Activated naive CD8-positive, alpha-beta T cell treated with anti-CD3 and anti-CD28 coated beads for 36 hours (primary cell): ENCODE data around the gene KDM2B. TPM values are rescaled to one million over a fixed set of nuclear protein-coding genes. Genes with fewer than 3 reads are reported as not detected.

Experiments
- DNase-seq: peaks from one replicate; pipeline ENCODE4 v3.0.0; 2021
- H3K27ac Mint-ChIP-seq: one replicate; pipeline ENCODE4 v1.8.0; 2022; ENCODE audit warnings: mild to moderate bottlenecking, moderate library complexity, mixed read lengths
- H3K27me3 Mint-ChIP-seq: one replicate; pipeline ENCODE4 v1.8.0; 2022; ENCODE audit warnings: mild to moderate bottlenecking, mixed read lengths
- H3K36me3 Mint-ChIP-seq: one replicate; pipeline ENCODE4 v1.8.0; 2021; ENCODE audit warnings: mild to moderate bottlenecking, mixed read lengths
- H3K4me1 Mint-ChIP-seq: one replicate; pipeline ENCODE4 v1.8.0; 2021; ENCODE audit warnings: mixed read lengths
- H3K4me3 Mint-ChIP-seq: one replicate; pipeline ENCODE4 v1.8.0; 2022; ENCODE audit warnings: mild to moderate bottlenecking, moderate library complexity, mixed read lengths
- H3K9me3 Mint-ChIP-seq: one replicate; pipeline ENCODE4 v1.8.0; 2022; ENCODE audit warnings: mixed read lengths
- total RNA-seq, 2 experiments: library from RNA; stranded (reverse); gene quantifications; one replicate each; pipeline ENCODE4 v1.2.3, GENCODE V29; 2021

The KDM2B gene
- total RNA-seq, 2 experiments from 2014 or later = 55.3 to 57.3 TPM

DNA sequence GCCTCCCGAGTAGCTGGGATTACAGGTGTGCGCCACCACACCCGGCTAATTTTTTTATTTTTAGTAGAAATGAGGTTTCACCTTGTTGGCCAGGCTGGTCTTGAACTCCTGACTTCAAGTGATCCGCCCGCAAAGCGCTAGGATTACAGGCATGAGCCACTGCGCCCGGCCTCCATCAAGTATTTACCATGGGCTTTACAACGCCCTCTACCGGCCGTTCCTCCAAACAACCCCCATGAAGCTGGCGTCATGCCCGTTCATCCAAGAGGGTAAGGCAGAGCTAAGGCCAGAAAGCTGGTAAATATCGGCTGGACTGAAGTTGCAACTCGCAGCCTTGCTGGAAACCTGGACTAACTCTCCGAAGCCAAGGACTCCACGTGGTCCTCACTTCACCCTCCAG is 139.3 kb downstream of the KDM2B start:
- Mint-ChIP-seq H3K4me3 (no peak overlapping the region), H3K27me3 (no peaks in the 10 kb centered on the region), H3K27ac (no peak overlapping the region), H3K9me3 (peaks cover 5% of the 10 kb centered on the region), H3K4me1 (peaks cover 3% of the 10 kb centered on the region), H3K36me3 (peaks cover 32% of the 10 kb centered on the region)
- DNase-seq = no peak

DNA sequence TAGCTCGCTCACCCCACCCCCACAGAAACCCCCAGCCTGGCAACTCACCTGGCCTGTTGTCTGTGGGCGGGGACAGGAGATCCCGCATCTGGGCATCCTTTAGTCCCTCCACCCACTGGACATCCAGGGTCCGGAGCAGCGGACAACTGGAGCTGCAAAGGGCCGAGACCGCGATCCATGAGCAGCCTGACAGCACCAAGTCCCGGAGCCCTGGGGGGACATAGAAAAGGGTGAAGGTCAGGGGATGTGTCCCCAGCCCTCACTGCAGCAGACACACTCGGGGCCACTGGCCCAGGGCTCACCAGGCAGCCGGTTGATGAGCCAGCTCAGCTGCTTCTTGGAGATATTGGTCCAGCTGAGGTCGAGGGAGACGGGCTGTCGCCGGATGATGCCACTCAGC is 140.1 kb downstream of the KDM2B start:
- no peak for DNase-seq
- Mint-ChIP-seq H3K4me1 (peaks cover 3% of the 10 kb centered on the region), H3K9me3 (peaks cover 5% of the 10 kb centered on the region), H3K36me3 (peaks cover 40% of the 10 kb centered on the region), H3K4me3 (no peak overlapping the region), H3K27ac (no peak overlapping the region), H3K27me3 (no peaks in the 10 kb centered on the region)

DNA sequence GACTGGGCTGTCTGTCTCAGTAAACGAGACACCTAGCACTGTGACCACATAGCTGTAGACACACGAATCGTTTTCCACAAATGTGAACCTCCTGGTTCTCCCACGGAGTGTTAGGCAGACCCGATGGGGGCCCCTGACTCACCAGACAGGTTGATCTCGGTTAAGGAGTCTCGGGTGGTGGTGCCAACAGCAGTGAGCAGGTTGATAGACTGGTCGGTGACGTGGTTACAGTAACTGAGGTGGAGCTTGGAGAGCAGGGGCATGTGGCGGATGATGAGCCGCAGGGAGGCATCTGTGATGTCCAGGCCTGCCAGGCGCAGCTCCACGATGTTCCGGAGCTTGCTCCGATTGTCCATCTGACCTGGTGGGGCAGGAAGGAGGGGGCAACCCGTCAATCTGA is 141.1 kb downstream of the KDM2B start:
- H3K4me1 Mint-ChIP-seq = peaks cover 3% of the 10 kb centered on the region
- no peaks in the 10 kb centered on the region for H3K27me3 Mint-ChIP-seq
- DNase-seq = no peak
- H3K27ac Mint-ChIP-seq = no peak overlapping the region
- H3K9me3 Mint-ChIP-seq = peaks cover 5% of the 10 kb centered on the region
- no peak overlapping the region for H3K4me3 Mint-ChIP-seq
- H3K36me3 Mint-ChIP-seq = peaks cover 46% of the 10 kb centered on the region

DNA sequence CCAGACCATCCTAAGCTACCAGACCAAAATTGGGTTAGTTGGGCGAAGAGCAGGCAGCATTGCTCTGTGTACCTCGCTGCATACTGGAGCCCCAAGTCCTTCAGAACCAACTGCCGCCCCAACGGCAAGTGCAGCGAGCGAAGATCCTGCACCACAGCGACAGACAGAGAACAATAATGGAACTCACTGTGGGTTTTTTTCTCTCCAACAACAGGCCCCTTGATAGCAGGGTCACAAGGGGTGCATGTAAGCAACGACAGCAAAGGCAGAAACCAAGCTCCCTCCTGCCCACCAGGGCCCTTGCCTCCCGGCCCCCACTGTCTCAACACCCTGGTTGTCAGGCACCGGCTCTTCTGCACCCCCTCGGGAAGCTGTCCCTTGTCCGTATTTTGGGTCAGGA is 141.9 kb downstream of the KDM2B start:
- Mint-ChIP-seq H3K9me3 (peaks cover 5% of the 10 kb centered on the region), H3K4me1 (peaks cover 3% of the 10 kb centered on the region), H3K27ac (no peak overlapping the region), H3K36me3 (peaks cover 49% of the 10 kb centered on the region), H3K4me3 (no peak overlapping the region), H3K27me3 (no peaks in the 10 kb centered on the region)
- no peak for DNase-seq

DNA sequence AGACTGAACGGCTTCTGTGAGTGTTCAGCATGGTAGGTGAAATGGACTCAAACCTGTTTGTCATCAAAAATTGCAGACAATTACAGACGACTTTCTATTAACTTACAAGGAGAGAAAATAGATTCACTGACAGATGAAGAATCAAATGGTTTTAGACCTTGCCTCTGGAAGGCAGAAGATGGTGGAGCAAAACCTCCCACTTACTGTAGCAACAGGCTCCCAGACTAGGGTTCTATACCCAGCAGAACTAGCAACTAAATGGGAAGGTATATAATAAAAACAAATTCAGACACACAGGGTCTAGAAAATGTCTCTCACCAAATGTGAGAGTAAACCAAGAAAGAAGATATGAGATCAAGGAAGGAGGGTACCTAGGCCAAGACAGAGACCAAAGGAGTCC is 144.1 kb downstream of the KDM2B start:
- Mint-ChIP-seq H3K36me3 (peaks cover 53% of the 10 kb centered on the region), H3K27ac (no peak overlapping the region), H3K27me3 (no peaks in the 10 kb centered on the region), H3K4me1 (no peaks in the 10 kb centered on the region), H3K9me3 (peaks cover 5% of the 10 kb centered on the region), H3K4me3 (no peak overlapping the region)
- DNase-seq = no peak

DNA sequence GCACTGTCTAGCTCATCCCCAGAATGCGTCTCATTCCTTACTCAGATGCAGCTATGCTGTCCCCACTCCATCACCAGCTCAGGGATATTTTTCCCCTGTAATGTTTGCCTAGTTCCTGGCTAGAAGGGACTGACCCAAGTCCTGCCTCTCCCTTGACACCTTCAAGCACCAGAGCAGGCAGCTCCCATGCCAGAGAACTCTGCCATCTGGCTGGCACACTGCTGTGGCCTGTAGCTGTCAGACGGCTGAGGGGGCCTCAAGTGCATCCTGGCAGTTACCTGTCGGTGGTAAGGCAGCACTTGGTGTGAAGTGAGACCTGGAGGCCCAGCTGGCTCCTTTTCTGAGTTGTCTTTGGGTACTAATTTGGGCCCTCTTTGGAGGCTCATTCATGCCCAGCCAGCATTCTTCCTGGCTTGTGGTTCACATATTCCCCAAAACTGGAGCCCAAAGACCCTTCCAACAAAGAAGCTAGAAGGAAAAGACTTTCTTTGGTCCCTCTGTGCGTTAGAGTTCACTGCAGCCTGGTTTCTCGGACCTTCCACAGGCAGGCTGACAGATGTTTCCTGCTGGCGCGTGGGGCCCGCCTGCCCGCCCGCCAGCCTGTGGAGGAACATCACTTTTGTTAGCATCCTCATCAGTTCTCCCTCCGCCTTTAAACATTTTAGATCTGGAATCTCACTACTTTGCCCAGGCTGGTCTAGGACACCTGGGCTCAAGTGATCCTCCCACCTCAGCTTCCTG is 147.9 kb downstream of the KDM2B start:
- no peaks in the 10 kb centered on the region for H3K27me3 Mint-ChIP-seq

DNA sequence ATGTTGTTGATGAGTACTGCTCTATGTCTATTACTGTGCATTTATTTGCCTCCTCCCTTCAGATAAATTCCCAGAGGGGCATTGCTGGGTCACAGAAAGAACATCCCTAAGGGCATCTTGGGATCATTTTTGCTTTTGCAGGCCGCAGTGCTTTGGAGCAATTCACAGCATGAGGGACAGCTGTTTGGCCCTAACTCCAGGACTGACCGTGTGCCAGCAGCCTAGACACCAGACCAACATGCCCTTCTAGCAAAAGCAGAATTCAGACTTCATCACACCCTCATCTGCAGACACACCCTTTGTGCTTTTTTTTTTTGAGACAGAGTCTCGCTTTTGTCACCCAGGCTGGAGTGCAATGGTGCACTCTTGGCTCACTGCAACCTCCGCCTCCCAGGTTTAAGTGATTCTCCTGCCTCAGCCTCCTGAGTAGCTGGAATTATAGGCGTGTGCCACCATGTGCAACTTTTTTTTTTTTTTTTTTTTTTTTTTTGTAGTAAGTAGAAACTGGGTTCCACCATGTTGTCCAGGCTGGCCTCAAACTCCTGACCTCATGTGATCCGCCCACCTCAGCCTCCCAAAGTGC is 149.9 kb downstream of the KDM2B start:
- DNase-seq = no peak
- H3K4me1 Mint-ChIP-seq = peaks cover under 1% of the 10 kb centered on the region

More for the DNA sequence above, 147.9 kb downstream of the KDM2B start:
- H3K4me3 Mint-ChIP-seq = no peak overlapping the region
- peaks cover 51% of the 10 kb centered on the region for H3K36me3 Mint-ChIP-seq
- H3K27ac Mint-ChIP-seq = peak overlapping the region; percentile 44
- H3K4me1 Mint-ChIP-seq = no peaks in the 10 kb centered on the region
- no peak for DNase-seq
- peaks cover 5% of the 10 kb centered on the region for H3K9me3 Mint-ChIP-seq

DNA sequence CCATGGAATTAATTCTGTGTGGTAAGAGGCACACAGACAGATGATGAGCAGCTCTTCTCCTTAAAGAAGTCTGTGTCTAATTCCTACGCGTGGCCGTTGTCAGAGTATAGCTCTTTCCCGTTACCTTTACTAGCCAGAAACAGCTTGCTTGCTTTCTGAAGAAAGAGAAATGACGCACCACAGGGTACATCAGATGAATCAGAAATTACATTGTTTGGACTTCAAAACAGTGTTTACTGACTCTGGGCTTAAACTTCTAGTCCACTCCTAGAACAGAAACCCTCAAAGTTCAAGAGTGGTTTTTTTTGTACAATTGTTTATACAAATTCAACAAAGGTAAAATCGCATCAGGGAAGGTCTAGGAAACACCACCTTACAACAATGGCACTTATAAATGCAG is 151.9 kb downstream of the KDM2B start:
- H3K36me3 Mint-ChIP-seq = peaks cover 36% of the 10 kb centered on the region
- peak overlapping the region; percentile 34 for H3K27ac Mint-ChIP-seq
- H3K9me3 Mint-ChIP-seq = no peaks in the 10 kb centered on the region
- H3K27me3 Mint-ChIP-seq = no peaks in the 10 kb centered on the region
- no peak for DNase-seq
- peaks cover 2% of the 10 kb centered on the region for H3K4me1 Mint-ChIP-seq
- H3K4me3 Mint-ChIP-seq = no peak overlapping the region

More for the DNA sequence above, 149.9 kb downstream of the KDM2B start:
- Mint-ChIP-seq H3K27ac (no peak overlapping the region), H3K36me3 (peaks cover 40% of the 10 kb centered on the region), H3K9me3 (no peaks in the 10 kb centered on the region), H3K4me3 (no peak overlapping the region), H3K27me3 (no peaks in the 10 kb centered on the region)

DNA sequence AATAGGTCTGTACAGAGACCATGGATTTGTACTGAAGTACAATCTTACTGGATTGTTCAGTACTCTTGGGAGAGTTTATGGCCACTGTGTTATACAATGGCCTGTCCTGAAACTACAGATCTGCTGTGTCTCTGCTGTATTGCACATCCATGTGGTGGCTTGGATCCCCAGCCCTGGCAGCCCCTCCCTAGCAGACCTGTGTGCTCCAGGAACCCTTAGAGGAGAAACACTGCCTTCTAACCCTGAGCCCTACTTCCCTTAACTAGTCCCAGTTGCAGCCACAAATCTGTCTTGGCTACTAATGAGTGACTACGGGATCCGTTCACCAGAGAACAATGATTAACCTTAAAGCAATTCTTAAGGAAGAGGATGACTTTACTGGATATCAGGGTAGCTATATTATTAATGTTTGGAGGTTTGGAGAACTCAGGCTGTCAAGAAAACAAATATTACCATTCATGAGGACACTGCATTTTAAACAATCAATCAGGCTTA is 153.2 kb downstream of the KDM2B start:
- peak overlapping the region; percentile 27 for H3K27ac Mint-ChIP-seq
- no peaks in the 10 kb centered on the region for H3K27me3 Mint-ChIP-seq
- H3K36me3 Mint-ChIP-seq = peaks cover 32% of the 10 kb centered on the region
- H3K9me3 Mint-ChIP-seq = no peaks in the 10 kb centered on the region
- no peak overlapping the region for H3K4me3 Mint-ChIP-seq
- H3K4me1 Mint-ChIP-seq = peaks cover 2% of the 10 kb centered on the region
- no peak for DNase-seq

DNA sequence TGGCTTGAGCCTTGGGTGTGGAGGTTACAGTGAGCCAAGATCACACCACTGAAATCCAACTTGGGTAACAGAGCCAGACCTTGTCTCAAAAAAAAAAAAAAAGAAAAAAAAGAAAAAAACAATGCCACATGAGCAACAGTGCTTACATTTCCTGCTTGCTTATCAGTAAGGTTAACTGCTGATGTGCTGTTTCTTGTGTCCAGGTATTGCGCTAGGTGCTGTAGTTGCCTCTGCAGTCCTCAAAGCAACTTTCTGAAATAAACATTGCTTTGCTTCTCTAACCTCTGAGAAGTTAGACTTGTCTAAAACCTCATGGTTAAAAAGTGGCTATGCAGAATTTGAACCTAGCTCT is 156.2 kb downstream of the KDM2B start:
- Mint-ChIP-seq H3K27ac (no peak overlapping the region), H3K4me1 (peaks cover 2% of the 10 kb centered on the region), H3K4me3 (no peak overlapping the region), H3K27me3 (no peaks in the 10 kb centered on the region), H3K9me3 (no peaks in the 10 kb centered on the region), H3K36me3 (peaks cover 36% of the 10 kb centered on the region)
- no peak for DNase-seq

DNA sequence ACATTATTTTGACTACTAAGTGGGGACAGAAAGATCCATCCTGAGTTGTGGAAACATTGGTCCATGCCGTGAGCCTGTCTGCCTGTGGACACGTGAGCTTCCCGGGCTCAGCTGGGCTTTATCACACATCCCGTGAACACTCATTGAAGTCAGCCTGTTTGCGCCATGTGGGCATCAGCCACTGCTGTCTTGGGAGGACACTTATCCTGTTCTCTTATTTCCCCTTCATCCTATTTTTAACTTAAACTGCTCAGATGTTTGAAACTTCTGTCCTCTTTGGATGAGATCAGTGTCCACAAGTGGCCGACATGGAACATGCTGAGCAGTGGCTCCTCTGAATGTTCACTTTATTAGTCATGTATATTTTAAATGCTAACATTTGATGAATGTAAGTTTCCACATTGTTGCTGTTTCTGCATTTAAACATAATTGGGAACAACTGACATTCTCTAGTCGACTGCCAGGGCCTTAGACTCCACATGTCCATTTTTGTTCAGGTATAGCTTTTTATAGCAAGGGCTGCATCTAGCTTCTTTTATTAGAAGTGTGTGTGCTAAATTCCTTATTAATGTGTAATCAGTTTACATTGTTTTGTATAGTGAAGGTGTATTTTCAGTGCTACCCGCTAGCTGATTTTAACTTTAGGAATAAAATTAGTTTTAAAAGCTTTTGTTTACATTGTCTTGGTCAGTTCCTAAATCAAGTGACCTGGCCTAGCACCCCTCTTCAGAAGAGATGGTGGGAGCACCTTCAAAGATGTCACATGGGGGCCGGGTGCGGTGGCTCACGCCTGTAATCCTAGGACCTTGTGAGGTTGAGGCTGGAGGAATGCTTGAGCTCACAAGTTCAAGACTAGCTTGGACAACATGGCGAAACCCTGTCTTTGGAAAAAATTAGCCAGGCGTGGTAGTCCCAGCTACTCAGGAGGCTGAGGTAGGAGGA is 156.9 kb downstream of the KDM2B start:
- Mint-ChIP-seq H3K9me3 (no peaks in the 10 kb centered on the region), H3K27me3 (no peaks in the 10 kb centered on the region), H3K27ac (no peak overlapping the region), H3K4me1 (peaks cover 2% of the 10 kb centered on the region), H3K36me3 (peaks cover 34% of the 10 kb centered on the region), H3K4me3 (no peak overlapping the region)
- no peak for DNase-seq

DNA sequence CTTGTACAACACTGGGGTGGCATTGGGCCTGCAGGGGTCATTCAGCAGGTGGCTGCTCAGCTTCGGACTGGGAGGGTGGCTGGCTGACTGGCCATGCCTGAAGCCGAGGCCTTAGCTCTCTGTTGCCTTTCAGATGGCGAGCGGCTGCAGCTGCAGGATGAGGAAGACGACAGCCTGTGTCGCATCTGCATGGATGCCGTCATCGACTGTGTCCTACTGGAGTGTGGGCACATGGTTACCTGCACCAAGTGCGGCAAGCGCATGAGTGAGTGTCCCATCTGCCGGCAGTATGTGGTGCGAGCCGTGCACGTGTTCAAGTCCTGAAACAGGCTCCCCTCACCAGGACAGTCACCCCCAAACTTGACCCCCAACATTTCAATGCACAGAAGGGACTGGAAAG is 157.6 kb downstream of the KDM2B start:
- Mint-ChIP-seq H3K4me3 (no peak overlapping the region), H3K9me3 (no peaks in the 10 kb centered on the region), H3K4me1 (peaks cover 2% of the 10 kb centered on the region), H3K27ac (no peak overlapping the region), H3K27me3 (no peaks in the 10 kb centered on the region), H3K36me3 (peaks cover 30% of the 10 kb centered on the region)
- no peak for DNase-seq

DNA sequence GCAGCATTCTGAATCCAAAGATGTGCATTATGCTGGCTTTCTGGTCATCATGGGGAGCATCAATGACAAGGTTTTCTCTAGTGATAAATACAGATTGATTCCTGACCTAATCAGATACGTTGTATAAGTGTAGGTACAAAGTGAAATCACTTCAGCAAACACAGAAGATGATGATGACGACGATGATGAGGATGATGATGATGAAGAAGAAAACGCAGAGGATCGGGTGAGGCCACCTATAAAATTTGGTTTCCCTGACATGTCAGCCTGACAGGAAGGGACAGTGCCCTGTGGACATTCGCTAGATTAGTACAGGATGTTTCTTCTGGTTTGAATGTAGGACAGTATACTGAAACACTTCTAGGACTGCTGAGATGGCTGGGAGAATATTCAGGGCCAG is 160.7 kb downstream of the KDM2B start:
- Mint-ChIP-seq H3K4me1 (peaks cover 11% of the 10 kb centered on the region), H3K36me3 (peaks cover 31% of the 10 kb centered on the region), H3K4me3 (no peak overlapping the region), H3K27ac (no peak overlapping the region), H3K27me3 (no peaks in the 10 kb centered on the region), H3K9me3 (no peaks in the 10 kb centered on the region)
- DNase-seq = no peak

DNA sequence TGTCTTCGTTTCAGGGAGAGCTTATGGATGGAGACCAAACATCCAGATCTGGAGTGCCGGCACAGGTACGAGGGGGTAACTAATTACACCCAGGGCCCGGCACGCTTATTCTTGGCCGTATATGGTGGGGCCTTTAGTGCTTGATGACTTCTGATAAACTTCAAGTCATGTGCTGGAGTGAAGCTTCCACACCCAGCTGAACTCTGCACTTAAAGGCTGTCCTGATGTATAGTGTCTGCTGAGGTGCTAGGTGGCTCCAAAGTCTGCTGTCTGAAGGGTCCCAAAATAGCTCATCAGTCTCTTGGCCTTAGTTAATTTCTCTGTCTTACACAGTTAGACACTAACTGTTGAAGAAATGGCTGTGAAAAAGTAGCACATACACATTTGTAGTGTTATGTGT is 163.0 kb downstream of the KDM2B start:
- Mint-ChIP-seq H3K9me3 (no peaks in the 10 kb centered on the region), H3K27me3 (no peaks in the 10 kb centered on the region), H3K36me3 (peaks cover 27% of the 10 kb centered on the region), H3K4me1 (peaks cover 13% of the 10 kb centered on the region), H3K27ac (no peak overlapping the region), H3K4me3 (no peak overlapping the region)
- no peak for DNase-seq

DNA sequence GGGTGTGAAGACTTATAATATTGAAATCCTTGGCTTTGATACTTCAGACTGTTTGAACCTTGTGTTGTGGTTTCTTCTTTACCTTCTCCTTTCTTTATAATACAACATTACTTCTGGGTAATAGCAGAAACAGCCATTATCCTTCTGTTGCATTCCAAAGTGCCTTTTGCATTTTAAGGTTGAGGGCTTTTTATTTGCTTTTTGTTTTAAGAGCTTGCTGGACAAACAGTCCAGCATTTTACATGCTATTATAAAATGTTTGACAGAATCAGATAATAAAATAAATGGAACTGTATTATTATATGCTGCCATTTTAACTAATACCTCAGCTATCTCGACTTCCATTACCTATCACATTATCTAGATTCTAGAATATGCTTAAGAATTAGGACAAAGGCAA is 166.9 kb downstream of the KDM2B start:
- Mint-ChIP-seq H3K4me1 (peaks cover 17% of the 10 kb centered on the region), H3K27me3 (no peaks in the 10 kb centered on the region), H3K36me3 (peaks cover 18% of the 10 kb centered on the region), H3K4me3 (no peak overlapping the region), H3K9me3 (no peaks in the 10 kb centered on the region), H3K27ac (no peak overlapping the region)
- no peak for DNase-seq
